ENCODE results near the gene UBE2D1.

UBE2D1 gene

DNA sequence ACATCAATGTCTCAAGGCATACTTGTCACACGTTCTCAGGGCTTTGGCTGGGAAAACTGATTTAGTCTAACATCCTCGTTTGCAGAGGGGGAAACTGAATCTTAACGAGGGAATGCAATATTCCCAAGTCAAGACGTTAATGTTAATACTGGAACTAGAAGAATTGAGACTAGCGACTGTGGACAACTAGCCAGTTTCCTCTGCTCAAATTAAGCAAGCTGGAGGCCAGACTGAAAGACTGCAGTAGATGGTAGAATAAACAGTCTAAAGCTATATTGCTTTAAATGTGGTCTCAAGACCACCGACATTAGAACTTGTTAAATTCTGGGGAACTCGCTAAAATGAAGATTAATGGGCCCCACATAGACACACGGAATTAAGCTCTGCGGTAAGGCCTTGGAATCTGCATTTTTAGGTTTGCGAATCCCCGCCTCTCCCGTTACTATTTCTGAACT, 49.8 kb downstream of the UBE2D1 start:
- no peak for TF ChIP-seq TEAD4 (IDR thresholded peaks at IDR 0.05)
- TF ChIP-seq, protein P1, sequence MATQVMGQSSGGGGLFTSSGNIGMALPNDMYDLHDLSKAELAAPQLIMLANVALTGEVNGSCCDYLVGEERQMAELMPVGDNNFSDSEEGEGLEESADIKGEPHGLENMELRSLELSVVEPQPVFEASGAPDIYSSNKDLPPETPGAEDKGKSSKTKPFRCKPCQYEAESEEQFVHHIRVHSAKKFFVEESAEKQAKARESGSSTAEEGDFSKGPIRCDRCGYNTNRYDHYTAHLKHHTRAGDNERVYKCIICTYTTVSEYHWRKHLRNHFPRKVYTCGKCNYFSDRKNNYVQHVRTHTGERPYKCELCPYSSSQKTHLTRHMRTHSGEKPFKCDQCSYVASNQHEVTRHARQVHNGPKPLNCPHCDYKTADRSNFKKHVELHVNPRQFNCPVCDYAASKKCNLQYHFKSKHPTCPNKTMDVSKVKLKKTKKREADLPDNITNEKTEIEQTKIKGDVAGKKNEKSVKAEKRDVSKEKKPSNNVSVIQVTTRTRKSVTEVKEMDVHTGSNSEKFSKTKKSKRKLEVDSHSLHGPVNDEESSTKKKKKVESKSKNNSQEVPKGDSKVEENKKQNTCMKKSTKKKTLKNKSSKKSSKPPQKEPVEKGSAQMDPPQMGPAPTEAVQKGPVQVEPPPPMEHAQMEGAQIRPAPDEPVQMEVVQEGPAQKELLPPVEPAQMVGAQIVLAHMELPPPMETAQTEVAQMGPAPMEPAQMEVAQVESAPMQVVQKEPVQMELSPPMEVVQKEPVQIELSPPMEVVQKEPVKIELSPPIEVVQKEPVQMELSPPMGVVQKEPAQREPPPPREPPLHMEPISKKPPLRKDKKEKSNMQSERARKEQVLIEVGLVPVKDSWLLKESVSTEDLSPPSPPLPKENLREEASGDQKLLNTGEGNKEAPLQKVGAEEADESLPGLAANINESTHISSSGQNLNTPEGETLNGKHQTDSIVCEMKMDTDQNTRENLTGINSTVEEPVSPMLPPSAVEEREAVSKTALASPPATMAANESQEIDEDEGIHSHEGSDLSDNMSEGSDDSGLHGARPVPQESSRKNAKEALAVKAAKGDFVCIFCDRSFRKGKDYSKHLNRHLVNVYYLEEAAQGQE (IDR thresholded peaks at IDR 0.05; ENCODE audit: low read depth), result no peak
- TF ChIP-seq ZBTB7A (IDR thresholded peaks at IDR 0.05; ENCODE audit: low read depth), result no peak
- TF ChIP-seq CREB1 (IDR thresholded peaks at IDR 0.05; ENCODE audit: low read depth), result no peak
- TF ChIP-seq YY1 (IDR thresholded peaks at IDR 0.05; ENCODE audit: low read depth), result no peak
- TF ChIP-seq EGR1 (IDR thresholded peaks at IDR 0.05), result no peak
- no peak for TF ChIP-seq NFIC (IDR thresholded peaks at IDR 0.05)
- no peak for TF ChIP-seq TCF12 (IDR thresholded peaks at IDR 0.05; ENCODE audit: low read depth)
- no peak for TF ChIP-seq TAF1 (IDR thresholded peaks at IDR 0.05; ENCODE audit: low read depth)
- TF ChIP-seq, protein P2, sequence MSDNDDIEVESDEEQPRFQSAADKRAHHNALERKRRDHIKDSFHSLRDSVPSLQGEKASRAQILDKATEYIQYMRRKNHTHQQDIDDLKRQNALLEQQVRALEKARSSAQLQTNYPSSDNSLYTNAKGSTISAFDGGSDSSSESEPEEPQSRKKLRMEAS (IDR thresholded peaks at IDR 0.05), result no peak
- TF ChIP-seq, protein P3, sequence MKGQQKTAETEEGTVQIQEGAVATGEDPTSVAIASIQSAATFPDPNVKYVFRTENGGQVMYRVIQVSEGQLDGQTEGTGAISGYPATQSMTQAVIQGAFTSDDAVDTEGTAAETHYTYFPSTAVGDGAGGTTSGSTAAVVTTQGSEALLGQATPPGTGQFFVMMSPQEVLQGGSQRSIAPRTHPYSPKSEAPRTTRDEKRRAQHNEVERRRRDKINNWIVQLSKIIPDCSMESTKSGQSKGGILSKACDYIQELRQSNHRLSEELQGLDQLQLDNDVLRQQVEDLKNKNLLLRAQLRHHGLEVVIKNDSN (IDR thresholded peaks at IDR 0.05), result no peak

DNA sequence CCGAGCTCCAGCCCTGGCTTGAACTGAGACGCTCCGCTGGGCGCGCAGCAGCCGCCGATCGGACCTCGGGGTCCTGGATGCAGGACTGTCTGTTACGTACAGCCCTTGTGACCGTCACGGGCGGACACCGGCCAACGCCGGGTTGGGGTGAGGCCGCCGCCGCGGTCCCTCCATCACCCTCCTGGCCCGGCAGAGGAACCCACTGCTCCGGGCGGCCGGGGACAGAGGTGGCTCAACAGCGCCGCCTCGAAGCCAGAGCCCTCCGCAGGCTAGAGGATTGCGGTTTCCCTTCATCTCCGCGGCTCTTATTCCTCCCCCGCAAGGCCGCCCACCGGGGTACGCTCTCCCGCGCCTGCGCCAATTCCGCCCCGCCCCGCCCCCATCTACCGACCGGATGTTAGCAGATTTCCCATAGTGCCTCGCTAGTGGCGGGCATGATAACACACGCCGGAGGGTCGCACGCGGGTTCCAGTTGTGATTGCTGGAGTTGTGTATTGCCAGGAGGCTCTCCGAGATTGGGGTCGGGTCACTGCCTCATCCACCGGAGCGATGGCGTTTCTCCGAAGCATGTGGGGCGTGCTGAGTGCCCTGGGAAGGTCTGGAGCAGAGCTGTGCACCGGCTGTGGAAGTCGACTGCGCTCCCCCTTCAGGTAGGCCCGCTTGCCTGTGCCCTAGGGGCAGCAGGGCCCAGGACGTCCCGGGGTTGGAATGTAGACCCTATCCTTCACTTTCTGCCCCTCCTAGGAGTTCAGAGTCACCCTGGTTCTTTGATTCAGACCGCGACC, 50.4 kb downstream of the UBE2D1 start, which contains the start of gene TFAM:
Gene TFAM (plus strand): TSS at position 412 of the 785 bp plus-strand sequence. CDS start 138 bp downstream, at position 550.
- TF ChIP-seq CEBPB (IDR thresholded peaks at IDR 0.05) (no peak), CREB1 (IDR thresholded peaks at IDR 0.05; ENCODE audit: low read depth) (0 out of 2 replicates have a peak, but pooled peaks have one; percentile 15), YY1 (IDR thresholded peaks at IDR 0.05; ENCODE audit: low read depth) (peak; percentile 80), TEAD4 (IDR thresholded peaks at IDR 0.05) (no peak), EP300 (IDR thresholded peaks at IDR 0.05; ENCODE audit: borderline replicate concordance) (no peak), TAF1 (IDR thresholded peaks at IDR 0.05; ENCODE audit: low read depth) (peak; percentile 86), EGR1 (IDR thresholded peaks at IDR 0.05) (peak; percentile 63), TCF12 (IDR thresholded peaks at IDR 0.05; ENCODE audit: low read depth) (peak; percentile 57)
- TF ChIP-seq, protein P2 (IDR thresholded peaks at IDR 0.05), result peak; percentile 91

- TF ChIP-seq ZBTB7A (IDR thresholded peaks at IDR 0.05; ENCODE audit: low read depth) (no peak), FOXM1 (IDR thresholded peaks at IDR 0.05; ENCODE audit: borderline replicate concordance, low read depth) (no peak)
Measured at GRCh38 chr10:58385784-58386112, 50.9 kb downstream of the UBE2D1 start.

DNA sequence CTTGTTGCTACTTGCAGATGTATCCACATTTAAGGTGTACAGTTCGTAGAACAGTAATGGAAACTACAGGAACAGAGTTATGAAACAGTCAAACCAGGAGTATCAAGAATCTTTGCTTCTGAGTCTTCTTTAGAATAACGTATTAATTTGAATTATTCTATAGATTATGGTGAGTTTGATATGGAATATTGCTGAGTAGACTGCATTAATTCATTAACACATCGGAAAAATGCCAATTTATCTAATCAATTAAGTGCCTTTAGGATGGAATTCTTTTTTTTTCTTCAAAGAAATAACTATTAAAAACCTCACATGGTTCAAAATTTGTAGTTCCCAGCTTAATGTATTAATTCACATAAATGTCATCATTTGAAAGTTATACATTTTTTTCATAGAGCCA, 54.2 kb downstream of the UBE2D1 start:
- TF ChIP-seq FOXM1 (IDR thresholded peaks at IDR 0.05; ENCODE audit: borderline replicate concordance, low read depth) (no peak), ZBTB7A (IDR thresholded peaks at IDR 0.05; ENCODE audit: low read depth) (no peak), TCF12 (IDR thresholded peaks at IDR 0.05; ENCODE audit: low read depth) (no peak), CEBPB (IDR thresholded peaks at IDR 0.05) (no peak), NFIC (IDR thresholded peaks at IDR 0.05) (no peak), EGR1 (IDR thresholded peaks at IDR 0.05) (no peak), CREB1 (IDR thresholded peaks at IDR 0.05; ENCODE audit: low read depth) (no peak), RAD21 (IDR thresholded peaks at IDR 0.05; ENCODE audit: low read depth) (no peak), TAF1 (IDR thresholded peaks at IDR 0.05; ENCODE audit: low read depth) (no peak), EP300 (IDR thresholded peaks at IDR 0.05; ENCODE audit: borderline replicate concordance) (no peak)
- TF ChIP-seq, protein P2 (IDR thresholded peaks at IDR 0.05), result no peak
- TF ChIP-seq, protein P1 (IDR thresholded peaks at IDR 0.05; ENCODE audit: low read depth), result no peak
- TF ChIP-seq, protein P3 (IDR thresholded peaks at IDR 0.05), result no peak

GRCh38 chr10:58393317-58393716, 58.5 kb downstream of the UBE2D1 start:
- TF ChIP-seq ZBTB7A (IDR thresholded peaks at IDR 0.05; ENCODE audit: low read depth) (no peak), NFIC (IDR thresholded peaks at IDR 0.05) (no peak), CEBPB (IDR thresholded peaks at IDR 0.05) (no peak), TAF1 (IDR thresholded peaks at IDR 0.05; ENCODE audit: low read depth) (no peak), EP300 (IDR thresholded peaks at IDR 0.05; ENCODE audit: borderline replicate concordance) (no peak), RAD21 (IDR thresholded peaks at IDR 0.05; ENCODE audit: low read depth) (no peak), EGR1 (IDR thresholded peaks at IDR 0.05) (no peak), FOXM1 (IDR thresholded peaks at IDR 0.05; ENCODE audit: borderline replicate concordance, low read depth) (no peak), CREB1 (IDR thresholded peaks at IDR 0.05; ENCODE audit: low read depth) (no peak), YY1 (IDR thresholded peaks at IDR 0.05; ENCODE audit: low read depth) (no peak), TCF12 (IDR thresholded peaks at IDR 0.05; ENCODE audit: low read depth) (no peak), TEAD4 (IDR thresholded peaks at IDR 0.05) (no peak)
- TF ChIP-seq, protein P1 (IDR thresholded peaks at IDR 0.05; ENCODE audit: low read depth), result no peak
- TF ChIP-seq, protein P3 (IDR thresholded peaks at IDR 0.05), result no peak
- TF ChIP-seq, protein P2 (IDR thresholded peaks at IDR 0.05), result no peak
